ENCODE measurements around the gene KRTAP5-8.

DNA sequence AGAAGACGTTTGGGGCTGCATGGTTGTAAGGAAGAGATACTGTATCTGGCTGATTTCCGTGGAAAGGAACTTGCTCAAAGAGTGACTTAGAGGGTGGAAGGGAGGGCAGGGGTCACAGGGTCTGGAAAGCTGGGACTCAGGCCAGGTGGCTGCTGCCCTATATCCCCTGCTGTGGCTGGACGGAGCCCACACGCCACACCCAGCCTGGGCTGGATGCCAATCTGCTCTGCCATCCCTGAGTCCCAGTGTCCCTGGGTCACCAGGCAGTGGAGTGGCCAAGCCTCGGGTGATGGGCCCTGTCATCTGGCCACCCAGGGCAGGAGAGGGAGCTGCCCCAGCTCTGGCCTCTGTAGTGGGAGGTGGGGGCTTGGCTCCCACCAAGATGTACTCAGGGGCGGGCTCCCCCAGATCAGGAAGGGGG lies 37.2 kb upstream of the KRTAP5-8 start:
- TF ChIP-seq, protein P1, sequence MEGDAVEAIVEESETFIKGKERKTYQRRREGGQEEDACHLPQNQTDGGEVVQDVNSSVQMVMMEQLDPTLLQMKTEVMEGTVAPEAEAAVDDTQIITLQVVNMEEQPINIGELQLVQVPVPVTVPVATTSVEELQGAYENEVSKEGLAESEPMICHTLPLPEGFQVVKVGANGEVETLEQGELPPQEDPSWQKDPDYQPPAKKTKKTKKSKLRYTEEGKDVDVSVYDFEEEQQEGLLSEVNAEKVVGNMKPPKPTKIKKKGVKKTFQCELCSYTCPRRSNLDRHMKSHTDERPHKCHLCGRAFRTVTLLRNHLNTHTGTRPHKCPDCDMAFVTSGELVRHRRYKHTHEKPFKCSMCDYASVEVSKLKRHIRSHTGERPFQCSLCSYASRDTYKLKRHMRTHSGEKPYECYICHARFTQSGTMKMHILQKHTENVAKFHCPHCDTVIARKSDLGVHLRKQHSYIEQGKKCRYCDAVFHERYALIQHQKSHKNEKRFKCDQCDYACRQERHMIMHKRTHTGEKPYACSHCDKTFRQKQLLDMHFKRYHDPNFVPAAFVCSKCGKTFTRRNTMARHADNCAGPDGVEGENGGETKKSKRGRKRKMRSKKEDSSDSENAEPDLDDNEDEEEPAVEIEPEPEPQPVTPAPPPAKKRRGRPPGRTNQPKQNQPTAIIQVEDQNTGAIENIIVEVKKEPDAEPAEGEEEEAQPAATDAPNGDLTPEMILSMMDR (IDR thresholded peaks at IDR 0.05): no peak
- TF ChIP-seq POLR2A (IDR thresholded peaks at IDR 0.05): no peak

Measured in Peyer's patch (tissue), 4 donors.